ENCODE data around the gene STK17B.

The STK17B gene

DNA sequence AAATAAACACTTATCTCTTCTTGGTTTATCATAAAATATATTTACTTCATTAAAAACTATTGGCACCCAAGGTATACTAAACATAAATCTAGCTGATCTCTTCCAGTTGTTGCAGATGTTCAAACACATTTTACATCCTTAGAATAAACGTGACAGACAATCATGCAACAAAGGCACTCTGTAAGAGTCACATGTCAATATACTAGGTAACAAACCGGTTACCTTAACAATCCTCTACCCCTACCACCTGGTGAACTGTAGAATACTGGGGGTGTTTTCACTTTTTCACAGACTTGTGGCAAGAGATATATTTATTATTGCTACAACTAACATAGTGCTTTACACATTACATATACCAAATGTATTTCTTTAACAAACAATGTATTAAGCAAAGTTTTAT is 15.8 kb downstream of the STK17B start:
- DNase-seq (ENCODE audit: low read depth in 2 of 2) = no peak

DNA sequence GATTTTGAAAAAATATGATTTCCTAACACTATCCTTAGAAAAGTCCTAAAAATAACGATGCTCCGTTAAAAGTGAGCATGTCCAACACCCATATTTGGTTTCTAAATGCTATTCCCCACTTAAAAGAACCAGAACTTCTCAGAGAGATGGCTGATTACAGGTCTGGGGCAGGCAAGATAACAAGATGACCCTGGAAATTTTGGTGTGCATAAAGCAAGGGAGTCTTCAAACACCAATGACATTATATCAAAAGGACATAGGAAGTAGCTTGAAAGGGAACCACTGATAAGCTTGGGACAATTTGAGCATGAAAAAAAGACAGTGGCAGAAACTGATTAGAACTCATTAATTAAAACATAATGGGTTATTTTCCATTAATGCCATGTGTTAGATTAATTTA is 17.9 kb downstream of the STK17B start:
- DNase-seq (ENCODE audit: low read depth in 2 of 2) = no peak

DNA sequence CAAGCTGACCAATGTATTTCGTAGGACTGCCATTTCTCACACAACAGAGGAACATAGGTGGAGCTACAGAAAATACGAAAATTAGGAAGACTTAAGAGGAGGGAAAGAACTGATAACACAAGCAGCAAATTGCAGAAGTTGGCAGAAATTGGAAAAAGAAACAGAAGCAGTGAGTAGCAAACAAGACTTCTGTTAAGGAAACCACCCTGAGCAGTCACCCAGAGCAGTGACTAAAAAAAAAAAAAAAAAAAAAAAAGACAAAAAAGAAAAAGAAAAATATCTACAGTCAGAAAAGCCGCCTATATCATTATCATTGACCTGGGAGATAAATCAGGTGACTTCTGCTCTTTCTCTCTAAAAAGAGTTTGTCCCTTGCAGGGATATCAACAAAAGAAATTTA is 21.4 kb downstream of the STK17B start:
- no peak for DNase-seq (ENCODE audit: low read depth in 2 of 2)

DNA sequence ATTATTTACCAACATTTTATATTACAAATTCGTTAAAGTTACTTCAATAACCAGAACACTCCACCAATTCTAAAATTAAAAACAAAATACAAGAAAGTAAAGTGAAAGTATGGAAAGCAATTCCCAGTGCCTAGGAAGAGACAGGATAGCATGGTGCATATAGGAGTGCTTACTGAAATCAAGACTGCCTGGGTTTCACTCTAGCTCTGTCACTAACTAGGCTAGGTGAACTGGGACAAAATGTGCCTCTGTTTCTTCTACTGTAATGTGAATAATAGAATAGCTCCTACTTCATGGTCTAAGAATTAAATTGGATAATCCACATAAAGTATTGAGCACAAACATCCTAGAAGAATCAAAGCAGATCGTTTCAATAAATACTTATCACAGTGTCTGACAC is 22.6 kb downstream of the STK17B start:
- DNase-seq (ENCODE audit: low read depth in 2 of 2) = no peak

DNA sequence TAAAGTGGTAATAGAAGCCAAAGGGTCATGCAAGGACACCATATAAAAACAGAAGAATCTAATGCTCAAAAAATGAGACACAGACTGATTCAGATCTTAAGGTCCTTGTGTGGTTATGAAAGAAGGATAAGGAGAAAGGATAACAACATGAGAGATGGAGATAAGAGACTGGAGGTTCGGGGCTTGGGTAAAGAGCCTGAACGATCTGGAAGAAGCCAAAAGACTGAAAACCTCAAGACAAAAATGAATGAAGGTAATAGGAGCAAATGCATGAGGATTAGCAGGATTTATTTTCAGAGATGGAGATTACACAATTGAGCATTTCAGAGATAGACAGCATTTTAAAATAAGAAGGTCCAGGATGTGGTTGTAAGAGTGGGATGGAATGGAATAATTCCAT is 26.1 kb downstream of the STK17B start:
- DNase-seq (ENCODE audit: low read depth in 2 of 2) = no peak

DNA sequence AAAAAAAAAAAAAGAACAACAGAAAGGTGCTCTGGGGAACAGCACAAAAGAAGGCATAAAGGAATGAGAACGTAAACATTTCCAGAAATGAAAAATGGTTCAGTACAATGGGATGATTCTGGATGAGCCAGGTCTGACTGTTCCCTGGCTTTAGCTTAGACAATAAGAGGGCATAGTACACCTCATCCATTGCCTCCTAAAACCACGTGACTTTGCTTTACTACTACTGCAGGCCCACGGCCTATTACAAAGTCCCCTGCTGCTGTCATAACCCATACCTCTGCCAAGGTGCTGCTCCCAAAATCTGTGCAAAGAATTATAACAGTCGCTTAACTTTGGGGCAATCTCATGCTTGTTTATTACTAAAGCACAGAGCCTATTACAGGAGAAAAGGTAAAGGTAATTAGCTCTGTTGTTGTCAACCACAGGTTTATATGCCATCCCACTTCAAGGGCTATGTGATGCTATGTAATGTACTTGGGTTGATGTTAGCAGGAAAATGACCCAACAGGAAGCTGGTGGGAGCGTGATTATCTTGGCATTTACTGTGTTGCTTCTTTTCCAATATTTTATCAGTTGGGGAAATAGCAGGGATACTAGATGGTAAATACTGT is 26.8 kb downstream of the STK17B start:
- no peak for DNase-seq (ENCODE audit: low read depth in 2 of 2)

DNA sequence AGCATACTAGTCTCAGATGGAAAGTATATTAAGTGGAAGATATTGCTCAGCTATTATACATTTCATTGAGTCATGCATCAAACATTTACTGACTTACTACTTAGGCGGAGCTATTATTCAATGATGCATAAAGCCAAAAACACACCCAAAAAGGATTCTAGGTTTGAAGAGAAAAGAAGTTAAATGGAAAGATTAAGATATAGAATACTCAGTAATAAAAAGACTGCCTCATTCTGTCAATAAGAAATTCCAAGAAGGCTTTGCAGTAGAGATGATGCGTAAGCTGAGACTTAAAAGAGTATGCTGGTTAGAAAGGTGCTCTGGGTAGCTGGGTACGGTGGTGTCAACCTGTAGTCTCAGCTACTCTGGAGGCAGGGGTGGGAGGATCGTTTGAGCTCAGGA is 27.6 kb downstream of the STK17B start:
- DNase-seq (ENCODE audit: low read depth in 2 of 2) = no peak

DNA sequence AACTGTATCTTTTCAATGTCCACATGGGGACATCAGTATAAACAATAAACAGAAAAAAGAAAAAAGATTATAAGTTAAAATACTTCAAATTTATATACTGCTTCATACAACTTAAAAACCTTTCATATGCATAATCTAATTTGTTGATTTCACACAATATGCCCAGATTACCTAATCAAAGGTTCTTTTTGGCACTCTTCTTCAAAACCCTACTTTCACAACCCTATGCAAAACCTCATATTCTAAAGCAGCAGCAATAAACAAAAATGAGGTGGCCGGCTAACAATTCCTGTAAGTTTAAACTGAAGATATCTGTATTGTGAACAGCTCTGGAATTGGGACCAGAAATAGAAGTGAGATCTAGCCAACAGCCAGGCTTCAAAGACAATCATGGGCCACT is 28.6 kb downstream of the STK17B start:
- no peak for DNase-seq (ENCODE audit: low read depth in 2 of 2)

DNA sequence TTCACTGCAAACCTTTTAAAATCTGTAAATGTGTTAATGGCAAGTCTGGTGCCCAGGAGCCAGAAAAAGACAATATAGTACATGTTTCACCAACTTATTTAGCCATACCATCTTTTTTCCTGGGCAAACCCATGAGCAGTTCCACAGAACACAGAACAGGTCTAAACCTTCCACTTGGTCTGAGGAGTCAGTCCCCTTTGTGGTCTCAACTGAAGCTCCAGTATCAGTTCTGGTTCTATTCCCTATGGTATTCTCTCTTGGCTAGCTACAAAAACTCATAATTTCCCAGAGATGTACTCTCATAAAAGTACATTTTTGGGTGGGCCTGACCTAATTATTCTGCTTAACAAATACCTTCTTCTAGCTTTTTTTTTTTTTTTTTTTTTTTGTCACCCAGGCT is 31.2 kb downstream of the STK17B start:
- no peak for DNase-seq (ENCODE audit: low read depth in 2 of 2)

DNA sequence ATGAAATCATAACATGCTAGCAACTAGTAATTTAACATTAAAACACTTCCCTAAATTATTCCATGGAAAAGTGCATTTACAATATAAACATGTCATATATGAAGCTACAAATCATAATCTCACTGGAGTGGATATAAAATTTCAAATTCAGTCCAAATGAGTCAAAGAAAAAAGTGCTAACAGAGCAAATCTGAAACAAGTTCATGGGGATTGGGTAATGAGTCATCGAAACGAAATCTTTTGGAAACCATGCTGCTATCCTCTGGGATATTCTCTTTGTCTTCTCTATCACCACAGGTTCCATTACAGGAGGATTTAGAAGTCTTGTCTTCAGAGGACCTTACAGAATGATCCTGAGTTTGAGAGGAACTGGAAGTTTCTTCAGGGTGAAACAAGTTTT is 34.1 kb downstream of the STK17B start:
- no peak for DNase-seq (ENCODE audit: low read depth in 2 of 2)

DNA sequence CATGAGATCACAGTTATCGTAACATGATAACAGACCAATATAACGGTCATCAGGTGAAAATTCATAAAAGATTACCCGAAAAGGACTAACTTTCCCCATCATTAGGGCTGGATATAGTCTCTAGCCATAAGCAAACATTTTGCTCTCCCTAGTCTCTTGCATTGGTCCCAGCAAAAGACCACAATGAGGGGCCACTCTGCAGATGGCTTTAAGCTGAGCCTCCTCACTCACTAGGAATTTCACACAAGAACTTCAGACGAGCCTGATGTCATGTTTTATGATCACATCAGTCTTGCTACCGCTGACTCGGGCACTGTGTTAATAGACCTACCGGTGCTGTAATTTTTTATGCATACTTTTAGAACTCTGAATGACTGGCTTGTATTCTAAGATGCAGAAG is 35.2 kb downstream of the STK17B start:
- DNase-seq (ENCODE audit: low read depth in 2 of 2) = no peak

DNA sequence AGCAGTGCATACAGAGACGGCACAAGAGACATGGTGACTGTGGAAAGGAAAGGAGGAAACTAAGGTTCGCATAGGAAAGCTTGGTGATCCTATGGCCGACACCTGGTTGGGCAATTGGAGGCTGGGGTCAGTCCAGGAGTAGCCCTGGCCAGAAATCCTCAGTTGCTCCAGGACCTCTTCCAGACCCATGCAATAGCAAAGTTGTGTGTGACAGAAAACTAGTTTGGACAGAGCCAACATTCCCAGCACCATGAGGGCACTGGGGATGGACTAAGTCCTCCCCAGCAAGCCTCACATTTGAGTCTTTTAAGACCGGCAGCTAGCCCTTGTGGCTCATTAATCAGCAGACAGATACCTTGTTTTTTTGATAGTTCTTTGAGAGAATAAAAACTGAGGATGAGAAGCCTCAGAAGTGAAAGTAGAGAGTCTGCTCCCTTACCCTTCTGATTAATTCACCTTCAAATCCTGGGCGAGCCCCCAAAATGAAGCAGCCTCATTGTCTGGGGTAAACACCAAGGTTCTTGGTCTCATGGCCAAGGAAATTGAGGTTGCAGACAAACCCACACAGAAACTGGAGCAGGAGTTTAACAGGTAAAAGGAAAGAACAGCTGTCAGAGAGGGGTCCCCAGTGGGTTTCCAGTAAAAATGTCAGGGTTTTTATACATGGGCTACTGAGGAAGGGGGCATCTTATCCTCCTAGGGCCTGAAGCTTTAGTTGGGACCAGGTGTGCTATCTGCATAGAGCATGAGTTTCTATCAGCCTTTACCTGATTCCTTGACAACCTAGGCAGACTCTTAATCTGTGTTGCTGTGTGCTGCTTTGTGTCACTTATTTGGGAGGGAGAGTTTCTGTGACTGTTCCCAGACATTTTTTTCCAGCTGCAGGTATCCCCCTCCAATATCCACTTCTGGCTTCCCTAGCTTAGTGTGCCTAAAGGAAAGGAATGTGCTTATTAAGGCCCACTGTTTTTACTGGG is 39.1 kb downstream of the STK17B start:
- DNase-seq (ENCODE audit: low read depth in 2 of 2) = peak; percentile 23 to 26

DNA sequence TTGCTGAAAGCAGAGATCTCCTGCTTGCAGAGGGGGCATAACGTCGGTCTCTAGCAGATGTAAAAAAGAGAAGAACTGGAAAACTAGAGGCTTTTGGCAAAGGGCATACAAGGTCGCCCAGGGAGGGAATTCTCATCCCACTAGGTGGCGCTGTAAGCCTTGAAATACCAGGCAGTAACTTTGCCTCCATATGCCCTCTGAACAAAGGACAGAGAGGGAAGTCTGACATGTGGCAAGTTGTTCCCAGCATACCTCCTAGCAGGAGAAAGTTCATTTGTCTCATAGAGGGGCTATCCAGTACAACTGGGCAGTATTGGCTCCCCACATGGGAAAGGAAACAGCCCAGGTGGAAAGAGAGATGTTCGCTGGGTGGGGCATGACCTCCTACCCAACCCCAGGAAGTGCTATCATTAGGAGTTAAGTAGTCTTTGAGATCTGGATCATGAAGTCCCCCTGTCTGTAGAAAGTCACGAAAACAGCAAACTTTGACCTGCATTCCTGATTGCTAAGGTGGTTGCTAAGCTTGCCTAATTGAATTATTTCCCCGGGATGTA is 39.9 kb downstream of the STK17B start:
- DNase-seq (ENCODE audit: low read depth in 2 of 2) = peak; percentile 55 to 58

DNA sequence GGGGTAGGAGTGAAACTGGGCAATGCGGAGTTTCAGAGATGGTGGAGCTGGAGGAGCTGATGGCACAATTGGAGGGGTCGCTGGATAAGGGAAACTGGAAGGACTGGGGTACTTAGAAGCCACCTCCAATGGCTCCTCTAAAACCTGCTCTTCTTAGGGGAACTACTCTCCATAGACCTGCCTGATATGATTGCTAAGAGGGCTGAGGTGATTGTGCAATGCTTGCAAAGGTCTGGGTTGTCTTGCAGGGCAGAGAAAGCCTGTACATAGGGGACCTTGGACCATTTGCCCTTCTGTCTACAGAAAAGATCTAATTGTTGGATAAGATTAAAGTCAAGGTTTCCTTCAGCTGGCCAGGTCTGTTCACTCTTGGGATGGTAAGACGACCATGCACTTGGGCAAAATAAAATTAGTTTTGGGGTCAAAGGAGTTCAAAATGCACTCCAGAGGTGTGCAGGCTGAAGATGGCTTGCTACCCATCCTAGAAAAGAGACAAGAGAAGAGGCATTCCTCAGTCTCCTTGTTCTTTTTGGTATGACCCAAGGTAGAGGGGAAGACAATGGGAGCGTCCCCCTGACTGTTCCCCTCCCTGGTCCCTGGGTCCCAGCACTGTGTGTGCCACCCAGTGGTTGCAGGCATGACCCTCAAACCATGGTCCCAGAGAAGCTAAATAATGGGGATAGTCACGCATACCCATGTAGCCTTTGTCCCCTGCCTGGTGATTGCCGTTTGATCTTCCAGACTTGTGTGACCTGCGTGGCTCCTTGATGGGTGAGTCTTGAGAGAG is 41.1 kb downstream of the STK17B start:
- no peak for DNase-seq (ENCODE audit: low read depth in 2 of 2)

DNA sequence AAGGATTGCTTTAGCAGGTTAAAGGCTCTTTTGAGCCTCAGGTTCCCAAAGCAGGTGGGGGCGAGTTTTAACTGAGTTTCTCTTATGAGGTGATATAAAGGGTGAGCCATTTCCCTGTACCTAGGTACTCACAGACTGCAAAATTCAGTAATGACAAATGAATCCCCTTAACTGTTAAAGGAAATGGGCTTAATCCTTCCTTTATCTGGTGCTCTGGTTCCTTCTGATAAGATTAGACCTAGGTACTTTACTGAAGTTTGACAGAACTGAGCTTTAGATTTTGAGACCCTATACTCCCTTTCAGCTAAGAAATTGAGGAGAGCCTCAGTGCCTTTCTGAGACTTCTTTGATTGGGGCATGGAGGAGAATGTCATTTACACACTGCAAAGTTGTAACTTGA is 42.6 kb downstream of the STK17B start:
- no peak for DNase-seq (ENCODE audit: low read depth in 2 of 2)

DNA sequence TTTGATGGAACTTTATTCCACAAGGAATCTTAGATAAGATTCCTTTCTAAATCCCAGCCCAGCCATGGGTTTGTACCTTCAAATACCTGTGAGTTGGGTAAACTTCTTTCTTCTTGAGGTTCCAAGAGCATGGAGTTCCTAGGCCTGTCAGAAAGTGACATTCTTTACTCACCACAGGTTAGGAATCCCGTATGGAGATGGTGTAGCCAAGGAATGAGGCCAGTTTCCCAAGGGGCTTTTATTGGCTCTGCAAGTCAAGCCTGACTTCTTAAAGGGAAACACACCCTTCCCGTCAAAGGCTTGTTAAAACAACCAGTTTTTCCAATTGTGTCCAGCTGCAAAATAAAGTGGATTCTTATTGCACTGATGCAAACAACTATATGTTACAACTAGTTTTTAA is 45.8 kb downstream of the STK17B start:
- DNase-seq (ENCODE audit: low read depth in 2 of 2) = no peak

DNA sequence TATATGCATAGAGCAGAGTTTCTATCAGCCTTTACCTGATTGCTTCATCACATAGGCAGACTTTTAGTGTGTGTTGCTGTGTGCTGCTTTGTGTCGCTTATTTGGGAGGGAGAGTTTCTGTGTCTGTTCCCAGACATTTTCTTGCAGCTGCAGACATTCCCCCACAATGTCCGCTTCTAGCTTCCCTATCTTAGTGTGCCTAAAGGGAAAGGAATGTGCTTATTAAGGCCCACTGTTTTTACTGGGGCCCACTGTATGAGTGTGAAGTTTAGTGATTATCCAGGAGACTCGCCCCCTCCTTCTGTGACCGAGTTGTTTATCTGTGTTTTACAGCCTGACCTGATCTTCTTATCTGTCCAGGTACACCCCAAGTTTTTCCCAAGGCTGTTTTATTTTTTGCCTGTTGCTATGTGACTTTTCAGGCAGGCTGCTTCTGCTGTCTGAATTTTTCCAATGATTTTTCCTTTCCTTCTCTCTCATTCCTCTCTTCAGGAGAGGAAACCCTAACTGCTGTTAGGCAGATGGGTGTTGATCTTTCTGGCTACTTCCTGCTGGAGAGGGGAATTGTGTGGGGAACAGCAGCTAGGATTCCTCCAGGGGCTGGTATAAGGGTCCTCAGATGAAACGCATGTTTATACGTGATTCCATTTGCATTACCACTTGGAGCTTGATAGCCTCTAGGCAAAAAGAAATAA is 47.6 kb downstream of the STK17B start:
- no peak for DNase-seq (ENCODE audit: low read depth in 2 of 2)

DNA sequence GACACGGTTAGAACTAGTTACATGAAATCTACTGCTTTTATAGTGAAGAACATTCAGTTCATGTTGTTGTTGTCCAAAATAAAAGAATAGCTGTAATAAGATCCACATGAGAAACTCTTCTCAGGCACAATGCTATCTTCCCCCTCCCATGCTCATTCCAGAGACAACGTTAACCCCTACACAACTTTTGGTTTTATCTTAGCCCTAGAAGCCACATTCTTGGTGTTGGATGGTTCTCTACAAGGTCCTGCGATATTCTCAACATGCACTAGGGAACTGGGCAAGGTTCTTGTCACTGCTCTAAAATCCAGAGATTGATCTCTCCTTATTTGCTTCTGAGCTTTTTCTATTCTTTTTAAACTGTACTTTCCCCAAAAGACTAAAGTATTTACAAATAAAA is 51.5 kb downstream of the STK17B start:
- no peak for DNase-seq (ENCODE audit: low read depth in 2 of 2)

DNA sequence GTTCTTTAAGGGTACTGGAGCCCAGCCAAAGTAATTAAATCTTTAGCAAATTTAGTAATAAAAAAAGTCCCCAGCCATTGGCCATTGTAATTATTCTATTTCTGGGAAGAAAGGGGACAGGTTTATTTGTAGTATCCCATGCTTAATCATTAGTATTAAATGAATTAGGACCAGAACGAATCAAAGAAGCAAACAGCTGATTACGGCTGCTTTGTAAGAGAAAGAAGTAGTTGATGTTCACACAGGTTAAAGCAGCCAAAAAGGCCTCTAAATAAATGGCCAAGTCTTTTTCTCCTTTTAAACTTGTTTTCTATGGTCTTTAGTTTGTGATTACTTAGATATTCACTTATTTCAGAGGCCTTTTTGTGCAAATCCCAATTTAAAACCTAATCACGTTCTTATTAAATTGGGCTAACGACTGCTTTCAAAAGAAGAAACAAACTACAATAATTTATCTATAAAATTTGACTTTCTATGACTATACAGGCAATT is 54.1 kb downstream of the STK17B start:
- DNase-seq (ENCODE audit: low read depth in 2 of 2) = no peak

DNA sequence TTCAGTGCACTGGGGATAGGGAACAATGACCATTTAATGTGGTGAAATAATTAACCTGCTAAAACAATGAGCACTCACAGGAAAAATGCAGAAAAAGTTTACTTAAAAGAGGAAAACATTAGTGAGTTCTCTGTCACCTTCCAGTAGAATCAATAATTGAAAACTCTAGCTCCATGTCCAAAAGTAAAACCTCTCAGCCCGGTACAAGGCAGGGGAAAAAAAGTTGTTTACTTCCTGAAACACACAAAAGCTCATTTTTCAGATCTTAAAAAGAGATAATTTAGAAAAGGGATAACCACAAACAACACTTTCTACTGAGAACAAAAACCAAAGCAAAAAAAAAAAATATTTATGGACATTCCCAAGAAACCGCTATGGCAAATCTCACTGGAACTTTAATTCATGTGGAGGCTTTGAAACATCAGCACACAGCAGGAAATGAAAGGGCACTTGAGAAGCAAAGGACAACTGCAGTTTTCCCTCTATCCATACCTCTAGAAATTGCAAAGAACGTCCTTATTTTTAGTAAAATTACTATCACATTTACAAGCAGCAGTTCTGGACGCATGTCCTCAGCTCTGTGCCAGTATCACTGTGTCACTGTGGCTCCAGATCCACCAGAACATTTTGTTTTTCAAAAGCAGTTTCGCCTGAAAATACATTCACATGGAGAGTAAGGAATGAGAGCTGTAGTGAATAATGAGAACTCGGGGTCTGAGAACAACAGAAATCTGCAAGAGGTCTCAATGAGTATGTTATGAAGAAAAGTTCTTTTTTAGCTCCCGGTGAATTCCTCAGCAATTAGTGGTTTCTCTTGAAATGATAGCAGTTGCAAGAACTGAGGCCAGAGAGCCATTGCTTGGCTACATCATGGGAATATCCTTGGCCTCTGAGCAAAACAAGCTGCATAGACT is 58.1 kb downstream of the STK17B start:
- no peak for DNase-seq (ENCODE audit: low read depth in 2 of 2)
